GM19372 (cell line): ENCODE measurements around the gene ST3GAL2.
"Not testable (repeated sequence)": the region's sequence is repeated elsewhere in the genome, so short reads cannot be mapped to it uniquely, and the experiment has no call there.

ENCODE experiments used
- ATAC-seq: cut with Tn5 transposase; IDR thresholded peaks from one replicate; pipeline ENCODE4 v1.9.1; 2021; ENCODE audit warnings: mild to moderate bottlenecking, low read depth, moderate library complexity; ENCODE audit not compliant: unreplicated experiment

Gene ST3GAL2

GRCh38 chr16:70468776-70469525, 30.1 kb upstream of the ST3GAL2 start:
- ATAC-seq = no peak

GRCh38 chr16:70467608-70468007, 28.7 kb upstream of the ST3GAL2 start:
- ATAC-seq = no peak

DNA sequence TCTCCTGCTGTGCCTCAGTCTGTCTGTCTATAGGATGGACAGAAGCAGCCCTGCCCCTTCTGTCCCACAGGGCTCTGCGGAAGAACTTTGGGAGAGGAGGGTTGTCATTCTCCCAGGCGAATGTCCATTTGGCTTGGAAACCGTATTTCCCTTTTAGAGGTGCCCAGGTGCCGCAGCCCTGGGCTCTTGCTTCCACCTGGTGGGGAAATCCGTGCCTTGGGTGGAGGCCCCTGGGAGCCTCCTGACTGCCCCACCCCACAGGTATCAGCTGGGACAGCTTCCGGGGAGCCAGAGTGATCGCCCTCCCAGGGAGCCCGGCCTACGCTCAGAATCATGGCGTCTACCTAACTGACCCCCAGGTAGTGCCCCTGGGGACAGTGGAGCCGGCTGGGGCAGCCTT, 28.2 kb upstream of the ST3GAL2 start:
- no peak for ATAC-seq

DNA sequence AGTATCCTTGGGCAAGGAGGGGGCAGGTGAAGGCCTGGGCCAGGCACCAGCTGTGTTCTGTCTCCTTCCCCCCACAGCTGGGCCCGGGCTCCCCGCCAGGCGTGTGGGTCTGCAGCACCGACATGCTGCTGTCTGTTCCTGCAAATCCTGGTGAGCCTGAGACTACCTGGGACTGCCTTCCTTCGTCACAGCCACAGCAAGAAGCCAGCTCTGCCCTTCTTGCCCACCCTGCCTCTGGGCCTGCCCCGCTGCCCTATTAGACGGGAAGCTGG, 27.8 kb upstream of the ST3GAL2 start:
- no peak for ATAC-seq

GRCh38 chr16:70465999-70466804, 27.3 kb upstream of the ST3GAL2 start:
- no peak for ATAC-seq

GRCh38 chr16:70463235-70463634, 24.3 kb upstream of the ST3GAL2 start:
- ATAC-seq = no peak

DNA sequence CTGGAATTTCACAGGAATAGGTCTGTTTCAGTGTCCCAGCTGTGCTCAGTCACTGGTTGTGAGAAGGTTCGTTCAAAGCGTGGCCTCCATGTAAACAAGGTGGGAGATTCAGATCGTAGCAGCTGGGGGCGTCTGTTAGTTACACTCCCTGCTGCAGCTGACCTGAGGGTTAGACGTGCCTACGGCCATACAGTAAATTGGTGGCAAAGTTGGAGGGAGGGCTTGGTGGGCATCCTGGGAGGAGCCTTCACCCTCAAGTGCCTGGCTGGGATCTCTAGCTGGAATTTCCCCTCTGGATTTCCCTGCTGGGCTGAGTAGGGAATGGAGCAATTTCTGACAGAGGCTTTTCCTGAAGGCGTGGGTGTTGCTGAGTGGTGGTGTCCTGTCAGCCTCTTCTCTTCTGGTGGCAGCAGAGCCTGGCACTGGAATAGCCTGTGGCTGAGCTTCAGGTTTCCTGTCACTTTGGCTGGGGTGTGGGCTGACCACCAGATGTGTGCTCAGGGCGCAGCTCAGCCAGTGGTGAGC, 21.9 kb upstream of the ST3GAL2 start:
- ATAC-seq = no peak

DNA sequence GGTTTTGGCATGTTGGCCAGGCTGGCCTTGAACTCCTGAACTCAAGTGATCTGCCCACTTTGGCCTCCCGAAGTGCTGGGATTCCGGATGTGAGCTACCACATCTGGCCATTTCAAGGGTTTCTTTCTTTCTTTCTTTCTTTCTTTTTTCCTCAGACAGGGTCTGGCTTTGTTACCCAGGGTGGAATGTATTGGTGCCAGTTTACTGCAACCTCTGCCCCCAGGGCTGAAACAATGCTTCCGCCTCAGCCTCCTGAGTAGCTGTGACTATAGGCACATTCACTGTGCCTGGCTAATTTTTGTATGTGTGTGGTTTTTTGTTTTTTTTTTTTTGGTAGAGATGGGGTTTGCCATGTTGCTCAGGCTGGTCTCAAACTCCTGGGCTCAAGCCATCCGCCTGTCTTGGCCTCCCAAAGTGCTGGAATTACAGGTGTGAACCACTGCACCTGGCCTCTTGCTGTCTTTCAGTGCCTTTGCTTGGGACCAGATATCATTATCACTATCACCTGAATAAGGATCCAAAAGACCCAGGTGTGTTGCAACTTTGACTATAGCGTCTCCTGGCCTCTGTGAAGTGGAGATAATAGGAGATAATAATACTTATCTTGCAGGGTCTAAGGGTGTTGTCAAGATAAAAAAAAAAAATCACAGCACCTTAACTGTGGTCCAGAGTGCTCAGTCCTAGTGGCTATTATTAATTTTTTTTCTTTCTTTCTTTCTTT, 18.7 kb upstream of the ST3GAL2 start:
- no peak for ATAC-seq

- no peak for ATAC-seq
These were observed 17.0 kb upstream of the ST3GAL2 start for GRCh38 chr16:70455910-70456309.

GRCh38 chr16:70454222-70455034, 15.5 kb upstream of the ST3GAL2 start, which contains the start of gene FCSK:
TSS of gene FCSK (plus strand) at chr16:70454595. CDS start at chr16:70463191, 8,596 bp downstream.
- ATAC-seq = peak; percentile 86

DNA sequence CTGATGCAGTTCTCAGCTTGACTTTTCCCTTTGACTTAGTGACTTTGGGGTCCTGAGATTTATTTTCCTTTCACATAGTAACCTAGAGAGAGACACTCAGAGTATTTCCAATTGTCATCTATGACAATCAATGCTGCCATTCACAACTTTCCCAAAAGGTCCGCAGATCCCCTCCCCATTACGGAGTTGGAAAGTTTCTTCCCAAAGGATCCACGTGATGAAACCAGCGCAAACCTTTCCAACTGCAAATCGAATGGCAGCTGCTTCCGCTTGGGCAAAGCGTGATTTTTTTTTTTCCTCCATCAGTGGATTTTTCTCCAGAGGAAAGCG, 15.0 kb upstream of the ST3GAL2 start:
- ATAC-seq = no peak

GRCh38 chr16:70453117-70453891, 14.4 kb upstream of the ST3GAL2 start:
- no peak for ATAC-seq

DNA sequence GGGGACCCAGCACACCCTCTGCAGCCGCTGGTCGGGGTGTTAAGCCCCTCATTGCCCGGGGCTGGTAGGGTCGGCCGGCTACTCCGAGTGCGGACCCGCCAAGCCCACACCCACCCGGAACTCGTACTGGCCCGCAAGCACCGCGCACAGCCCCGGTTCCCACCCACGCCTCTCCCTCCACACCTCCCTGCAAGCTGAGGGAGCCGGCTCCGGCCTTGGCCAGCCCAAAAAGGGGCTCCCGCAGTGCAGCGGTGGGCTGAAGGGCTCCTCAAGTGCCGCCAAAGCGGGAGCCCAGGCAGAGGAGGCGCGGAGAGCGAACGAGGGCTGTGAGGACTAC, 12.1 kb upstream of the ST3GAL2 start:
- ATAC-seq = not testable (repeated sequence)

GRCh38 chr16:70450142-70451003, 11.5 kb upstream of the ST3GAL2 start:
- ATAC-seq = not testable (repeated sequence)

DNA sequence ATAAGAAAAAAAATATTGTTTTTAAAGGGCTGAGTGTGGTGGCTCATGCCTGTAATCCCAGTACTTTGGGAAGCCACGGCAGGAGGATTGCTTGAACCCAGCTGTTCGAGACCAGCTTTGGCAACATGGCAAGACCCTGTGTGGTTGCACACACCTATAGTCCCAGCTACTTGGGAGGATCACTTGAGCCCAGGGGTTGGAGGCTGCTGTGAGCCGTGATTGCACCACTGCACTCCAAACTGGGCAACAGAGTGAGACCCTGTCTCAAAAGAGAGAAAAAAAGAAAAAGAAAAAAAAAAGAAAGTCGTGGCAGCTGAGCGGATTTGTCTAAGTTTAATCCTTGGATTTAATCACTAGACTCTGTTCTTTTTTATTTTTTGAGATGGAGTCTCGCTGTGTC, 9.2 kb upstream of the ST3GAL2 start:
- ATAC-seq = no peak

GRCh38 chr16:70444249-70445063, 5.6 kb upstream of the ST3GAL2 start:
- no peak for ATAC-seq

DNA sequence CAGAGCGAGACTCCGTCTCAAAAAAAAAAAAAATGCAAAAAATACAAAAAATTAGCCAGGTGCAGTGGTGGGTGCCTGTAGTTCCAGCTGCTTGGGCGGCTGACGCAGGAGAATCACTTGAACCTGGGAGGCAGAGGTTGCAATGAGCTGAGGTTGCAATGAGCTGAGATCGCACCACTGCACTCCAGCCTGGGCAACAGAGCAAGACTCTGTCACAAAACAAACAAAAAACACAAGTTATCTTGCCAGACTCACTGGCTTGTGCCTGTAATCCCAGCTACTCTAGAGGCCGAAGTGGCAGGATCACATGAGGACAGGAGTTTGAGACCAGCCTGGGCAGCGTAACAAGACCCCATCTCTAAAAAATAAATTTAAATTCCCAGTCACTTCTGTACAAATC, 3.4 kb upstream of the ST3GAL2 start:
- ATAC-seq = no peak

- no peak for ATAC-seq
These were observed 2.6 kb upstream of the ST3GAL2 start for GRCh38 chr16:70441406-70441990.
